OCI-LY1 (cell line): ENCODE data around the gene OR9A2.

Source experiments
- H2AFZ ChIP-seq: fragments of 200-600 bp; sonication (generic), shearing (Covaris generic); 2 replicates; pipeline ENCODE4 v1.6.0; 2014; ENCODE audit warnings: antibody characterized with exemption, mild to moderate bottlenecking, low read length
- H3F3A ChIP-seq: fragments of 200-600 bp; sonication (generic), shearing (Covaris generic); 2 replicates; pipeline ENCODE4 v1.6.0; 2014; ENCODE audit warnings: mild to moderate bottlenecking, antibody characterized with exemption, low read length, moderate library complexity; ENCODE audit not compliant: insufficient read depth
- H3K27ac ChIP-seq: fragments of 200-600 bp; sonication (generic); 2 replicates; pipeline ENCODE4 v1.5.1; 2014; ENCODE audit warnings: low read length, mixed run types, mild to moderate bottlenecking, low read depth; ENCODE audit not compliant: poor library complexity, severe bottlenecking
- H3K27me3 ChIP-seq: fragments of 200-600 bp; sonication (generic); 2 replicates; pipeline ENCODE4 v1.6.0; 2014; ENCODE audit warnings: antibody characterized with exemption, mild to moderate bottlenecking, low read length, moderate library complexity; ENCODE audit not compliant: insufficient read depth
- H3K36me3 ChIP-seq: fragments of 200-600 bp; sonication (generic); 2 replicates; pipeline ENCODE4 v1.6.1; 2014; ENCODE audit warnings: mild to moderate bottlenecking, antibody characterized with exemption, low read length, moderate library complexity, mixed read lengths; ENCODE audit not compliant: insufficient read depth
- H3K4me1 ChIP-seq: fragments of 200-600 bp; sonication (generic); 2 replicates; pipeline ENCODE4 v1.5.1; 2014; ENCODE audit warnings: mild to moderate bottlenecking, low read length, moderate library complexity; ENCODE audit not compliant: insufficient read depth, severe bottlenecking
- H3K4me2 ChIP-seq: fragments of 200-600 bp; sonication (generic), shearing (Covaris generic); 2 replicates; pipeline ENCODE4 v1.6.1; 2014; ENCODE audit warnings: low read length
- H3K4me3 ChIP-seq: fragments of 200-600 bp; sonication (generic); 2 replicates; pipeline ENCODE4 v1.5.1; 2014; ENCODE audit warnings: low read length, low read depth, mild to moderate bottlenecking, mixed read lengths; ENCODE audit not compliant: poor library complexity, severe bottlenecking
- H3K79me2 ChIP-seq: fragments of 200-600 bp; shearing (Covaris generic); 2 replicates; pipeline ENCODE4 v1.6.1; 2016; ENCODE audit warnings: mixed run types, low read length, mixed read lengths; ENCODE audit not compliant: insufficient read depth
- H3K9ac ChIP-seq: fragments of 200-600 bp; sonication (generic), shearing (Covaris generic); 2 replicates; pipeline ENCODE4 v1.6.1; 2014; ENCODE audit warnings: mild to moderate bottlenecking, low read length, mixed read lengths
- H3K9me2 ChIP-seq: fragments of 200-600 bp; sonication (generic), shearing (Covaris generic); 2 replicates; pipeline ENCODE4 v1.6.1; 2014; ENCODE audit warnings: low read depth, mild to moderate bottlenecking, low read length, mixed read lengths
- H3K9me3 ChIP-seq: fragments of 200-600 bp; shearing (Covaris generic); 2 replicates; pipeline ENCODE4 v1.6.1; 2014; ENCODE audit warnings: low read length, mixed read lengths
- H4K20me1 ChIP-seq: fragments of 200-600 bp; sonication (generic), shearing (Covaris generic); 2 replicates; pipeline ENCODE4 v1.6.0; 2016; ENCODE audit warnings: mild to moderate bottlenecking, low read length; ENCODE audit not compliant: insufficient read depth
- EZH2 ChIP-seq: fragments of 200-600 bp; sonication (generic), shearing (Covaris generic); IDR thresholded peaks from 2 replicates; pipeline ENCODE4 v1.8.0; 2017; ENCODE audit warnings: borderline replicate concordance, mixed run types, mild to moderate bottlenecking, antibody characterized with exemption, low read length, moderate library complexity, mixed read lengths
- TF ChIP-seq, protein P1 (sequence below): fragments of 200-600 bp; sonication (generic), shearing (Covaris generic); IDR thresholded peaks from 2 replicates; pipeline ENCODE4 v1.5.1; 2017; ENCODE audit warnings: mild to moderate bottlenecking, antibody characterized with exemption, low read length, moderate library complexity, mixed read lengths

OR9A2 gene

DNA sequence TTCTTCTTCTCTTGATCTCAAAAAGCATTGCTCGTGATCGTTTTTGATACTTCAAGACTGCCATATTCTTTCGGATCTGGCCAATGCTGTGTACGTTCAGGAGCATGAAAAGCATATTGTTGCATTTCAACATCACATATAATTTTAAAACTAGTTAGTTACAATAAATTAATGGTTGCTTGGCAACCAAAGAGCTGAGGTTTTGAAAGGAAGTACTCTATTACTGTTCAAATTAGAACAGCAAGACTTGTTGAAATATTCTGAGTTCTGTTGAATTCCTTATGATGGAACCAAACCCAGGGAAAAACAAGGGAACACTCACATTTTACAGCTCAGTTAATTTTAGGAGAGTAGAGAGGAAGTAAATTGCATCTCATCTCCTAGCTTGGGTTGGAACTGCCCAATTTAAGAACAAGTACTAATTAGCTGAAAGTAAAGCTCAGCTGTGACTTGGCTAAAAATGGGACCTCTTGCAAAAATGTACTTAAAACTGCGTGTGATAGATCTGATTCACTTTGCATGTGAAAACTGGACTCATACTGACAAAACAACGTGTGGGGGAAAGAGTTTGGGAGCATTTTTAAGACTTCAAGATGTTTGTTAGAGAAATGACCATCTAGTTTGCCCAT lies 21.2 kb downstream of the OR9A2 start:
- Histone ChIP-seq H3K9me3 (no peaks in the 10 kb centered on the region), H3K27ac (no peak overlapping the region), H3K4me1 (peaks cover 4% of the 10 kb centered on the region), H3K79me2 (no peaks in the 10 kb centered on the region), H3K9ac (no peak overlapping the region), H3K9me2 (no peaks in the 10 kb centered on the region), H3K27me3 (no peaks in the 10 kb centered on the region), H3K4me3 (no peak overlapping the region), H2AFZ (no peak overlapping the region), H3K36me3 (no peaks in the 10 kb centered on the region), H3K4me2 (no peak overlapping the region), H4K20me1 (no peaks in the 10 kb centered on the region), H3F3A (0 out of 2 replicates have a peak, but pooled peaks cover 3% of the 10 kb centered on the region)
- TF ChIP-seq EZH2: no peak
- TF ChIP-seq, protein P1, sequence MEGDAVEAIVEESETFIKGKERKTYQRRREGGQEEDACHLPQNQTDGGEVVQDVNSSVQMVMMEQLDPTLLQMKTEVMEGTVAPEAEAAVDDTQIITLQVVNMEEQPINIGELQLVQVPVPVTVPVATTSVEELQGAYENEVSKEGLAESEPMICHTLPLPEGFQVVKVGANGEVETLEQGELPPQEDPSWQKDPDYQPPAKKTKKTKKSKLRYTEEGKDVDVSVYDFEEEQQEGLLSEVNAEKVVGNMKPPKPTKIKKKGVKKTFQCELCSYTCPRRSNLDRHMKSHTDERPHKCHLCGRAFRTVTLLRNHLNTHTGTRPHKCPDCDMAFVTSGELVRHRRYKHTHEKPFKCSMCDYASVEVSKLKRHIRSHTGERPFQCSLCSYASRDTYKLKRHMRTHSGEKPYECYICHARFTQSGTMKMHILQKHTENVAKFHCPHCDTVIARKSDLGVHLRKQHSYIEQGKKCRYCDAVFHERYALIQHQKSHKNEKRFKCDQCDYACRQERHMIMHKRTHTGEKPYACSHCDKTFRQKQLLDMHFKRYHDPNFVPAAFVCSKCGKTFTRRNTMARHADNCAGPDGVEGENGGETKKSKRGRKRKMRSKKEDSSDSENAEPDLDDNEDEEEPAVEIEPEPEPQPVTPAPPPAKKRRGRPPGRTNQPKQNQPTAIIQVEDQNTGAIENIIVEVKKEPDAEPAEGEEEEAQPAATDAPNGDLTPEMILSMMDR: no peak

DNA sequence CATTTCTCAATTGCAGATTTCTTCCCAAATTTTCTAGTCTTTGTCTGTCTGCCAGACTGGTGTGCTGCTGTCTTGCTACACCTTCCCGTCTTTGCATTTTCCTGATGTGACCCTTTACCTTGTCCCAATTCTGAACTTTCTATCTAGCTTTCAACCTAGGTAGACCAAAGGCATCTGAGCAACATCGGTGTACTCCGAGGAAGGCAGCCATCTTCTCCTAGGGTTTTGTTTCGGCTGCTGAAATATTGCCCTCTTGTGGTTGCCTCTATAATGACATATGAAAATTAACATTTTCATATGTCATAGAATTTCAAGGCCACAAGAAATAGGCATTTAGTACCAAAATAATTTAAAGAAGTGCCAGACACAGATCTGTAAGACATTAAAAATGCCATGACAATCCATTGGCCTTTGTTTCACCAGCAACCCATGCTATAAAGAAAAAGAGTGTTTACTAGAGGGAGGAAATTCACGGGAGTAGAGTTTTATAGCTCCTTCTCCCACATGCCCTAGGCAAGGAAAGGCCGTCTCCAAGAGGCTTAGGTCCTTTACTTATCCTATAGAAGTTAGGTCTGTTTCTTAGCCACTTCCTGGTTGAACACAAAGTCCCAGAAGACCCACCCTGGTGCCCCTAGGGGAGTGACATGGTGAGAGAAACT lies 23.4 kb downstream of the OR9A2 start:
- peak overlapping the region; percentile 65; the same call in 1 of the 2 replicates for H2AFZ ChIP-seq
- H3K4me2 ChIP-seq: peak overlapping the region; percentile 44
- H3K4me1 ChIP-seq: peaks cover 4% of the 10 kb centered on the region
- H3F3A ChIP-seq: 0 out of 2 replicates have a peak, but pooled peaks cover 3% of the 10 kb centered on the region
- no peaks in the 10 kb centered on the region for H3K36me3 ChIP-seq
- no peak overlapping the region for H3K9ac ChIP-seq
- no peak overlapping the region for H3K27ac ChIP-seq
- H3K4me3 ChIP-seq: peak overlapping the region; percentile 16
- no peak for TF ChIP-seq EZH2
- TF ChIP-seq, protein P1: peak; percentile 92
- no peaks in the 10 kb centered on the region for H3K9me2 ChIP-seq
- no peaks in the 10 kb centered on the region for H4K20me1 ChIP-seq
- H3K79me2 ChIP-seq: no peaks in the 10 kb centered on the region
- no peaks in the 10 kb centered on the region for H3K27me3 ChIP-seq
- no peaks in the 10 kb centered on the region for H3K9me3 ChIP-seq

DNA sequence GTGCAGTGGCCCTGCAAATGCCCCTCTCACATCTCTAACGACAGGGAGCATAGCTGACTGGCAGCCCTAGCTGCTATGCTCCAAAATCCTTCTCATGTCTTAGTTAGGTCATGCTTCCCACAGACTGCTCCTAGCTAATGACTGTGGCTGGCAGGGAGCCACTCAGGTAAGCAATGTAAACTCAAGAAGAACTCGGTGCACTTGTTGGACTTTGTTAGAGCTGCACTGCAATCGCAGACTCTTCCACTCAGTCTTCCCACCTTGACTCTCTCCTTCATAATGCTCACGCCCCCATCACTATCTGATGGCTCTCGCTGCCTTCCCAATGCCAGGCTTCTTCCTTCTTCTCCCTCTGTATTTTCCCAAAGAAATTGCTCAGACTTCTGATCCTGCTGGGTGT lies 24.0 kb downstream of the OR9A2 start:
- Histone ChIP-seq H3K27ac (no peak overlapping the region), H2AFZ (peak overlapping the region; percentile 65; the same call in 1 of the 2 replicates), H3K36me3 (no peaks in the 10 kb centered on the region), H3K79me2 (no peaks in the 10 kb centered on the region), H3K9me3 (no peaks in the 10 kb centered on the region), H4K20me1 (no peaks in the 10 kb centered on the region), H3K27me3 (no peaks in the 10 kb centered on the region), H3K9ac (no peak overlapping the region), H3K9me2 (no peaks in the 10 kb centered on the region), H3K4me1 (peaks cover 4% of the 10 kb centered on the region), H3F3A (0 out of 2 replicates have a peak, but pooled peaks cover 3% of the 10 kb centered on the region), H3K4me2 (peak overlapping the region; percentile 44), H3K4me3 (peak overlapping the region; percentile 16)
- TF ChIP-seq EZH2: no peak
- TF ChIP-seq, protein P1: no peak
